ENCODE measurements around the gene LRRC58.
"Not testable (repeated sequence)": the region's sequence is repeated elsewhere in the genome, so short reads cannot be mapped to it uniquely, and the experiment has no call there.

Gene LRRC58

GRCh38 chr3:120298996-120299395 is 50.2 kb downstream of the LRRC58 start:
- no peak for TF ChIP-seq CTCF (IDR thresholded peaks at IDR 0.05)
- no peak for DNase-seq (ENCODE audit: low spot score)
- Histone ChIP-seq H3K27ac (no peak overlapping the region), H3K4me3 (no peak overlapping the region)

GRCh38 chr3:120291552-120291951 is 57.6 kb downstream of the LRRC58 start:
- not testable (repeated sequence) for H3K27ac ChIP-seq; DNase-seq (ENCODE audit: low spot score); H3K4me3 ChIP-seq

- TF ChIP-seq CTCF (IDR thresholded peaks at IDR 0.05), result no peak
- Histone ChIP-seq H3K4me3 (no peak overlapping the region), H3K27ac (no peak overlapping the region)
- no peak for DNase-seq (ENCODE audit: low spot score)
Observed at GRCh38 chr3:120289636-120290035, 59.5 kb downstream of the LRRC58 start.

- no peak for DNase-seq (ENCODE audit: low spot score)
- H3K4me3 ChIP-seq, result no peak overlapping the region
- no peak overlapping the region for H3K27ac ChIP-seq
- TF ChIP-seq CTCF (IDR thresholded peaks at IDR 0.05), result no peak
Observed at GRCh38 chr3:120286465-120286864, 62.7 kb downstream of the LRRC58 start.

- no peak for TF ChIP-seq CTCF (IDR thresholded peaks at IDR 0.05)
- Histone ChIP-seq H3K4me3 (peak overlapping the region; percentile 73), H3K27ac (no peak overlapping the region)
- no peak for DNase-seq (ENCODE audit: low spot score)
Observed at GRCh38 chr3:120285508-120285841, 63.7 kb downstream of the LRRC58 start.

GRCh38 chr3:120284747-120285507 is 64.2 kb downstream of the LRRC58 start, which contains the start of gene GPR156:
TSS of gene GPR156 (minus strand) at chr3:120285222. CDS start at chr3:120244098, 41,124 bp downstream.
- Histone ChIP-seq H3K27ac (no peak within 1 kb of the TSS), H3K4me3 (peak within 1 kb of the TSS; percentile 73)
- DNase-seq (ENCODE audit: low spot score), result no peak
- no peak for TF ChIP-seq CTCF (IDR thresholded peaks at IDR 0.05)

GRCh38 chr3:120281261-120281660 is 67.9 kb downstream of the LRRC58 start:
- Histone ChIP-seq H3K4me3 (no peak overlapping the region), H3K27ac (no peak overlapping the region)
- DNase-seq (ENCODE audit: low spot score), result no peak
- no peak for TF ChIP-seq CTCF (IDR thresholded peaks at IDR 0.05)
